SK-N-SH treated with all-trans-retinoic acid at 6 μM for 48 hours (cell line): ENCODE measurements around the gene MIOX.

Experiments used
- ISL1 ChIP-seq: fragments of 250-450 bp; sonication (Bioruptor Pico); IDR thresholded peaks from 2 replicates; pipeline ENCODE4 v2.1.2; 2022; ENCODE audit warnings: mild to moderate bottlenecking, moderate library complexity
- RARB ChIP-seq: fragments of 250-450 bp; sonication (Bioruptor Pico); IDR thresholded peaks from 2 replicates; pipeline ENCODE4 v1.8.0; 2021; ENCODE audit warnings: mild to moderate bottlenecking, moderate library complexity
- ZFP3 ChIP-seq: fragments of 250-450 bp; sonication (Bioruptor Pico); IDR thresholded peaks from 2 replicates; pipeline ENCODE4 v1.5.0; 2020; ENCODE audit warnings: mild to moderate bottlenecking, moderate library complexity

GRCh38 chr22:50489363-50490243 lies 2.9 kb downstream of the MIOX start:
- TF ChIP-seq ISL1 (CRISPR knock-in tag) (no peak), RARB (CRISPR knock-in tag) (no peak), ZFP3 (no peak)
